H9 (cell line): ENCODE results near the gene ABCG5. TPM values are rescaled to one million over a fixed set of nuclear protein-coding genes. Genes with fewer than 3 reads are reported as not detected.

ENCODE experiments used
- DNase-seq: peaks from one replicate; pipeline ENCODE4 v3.0.0-alpha.2; 2017
- H2AFZ ChIP-seq: one replicate; pipeline ENCODE4 v1.6.1; 2013; ENCODE audit warnings: mild to moderate bottlenecking, low read length, control low read depth, moderate library complexity
- H2AK5ac ChIP-seq: 2 replicates; pipeline ENCODE4 v1.6.1; 2013; ENCODE audit warnings: low read length, control low read depth, mixed read lengths; ENCODE audit not compliant: insufficient read length
- H2BK120ac ChIP-seq: one replicate; pipeline ENCODE4 v1.6.1; 2013; ENCODE audit warnings: low read depth, mild to moderate bottlenecking, low read length, control low read depth, inconsistent platforms; ENCODE audit not compliant: poor library complexity, severe bottlenecking
- H2BK12ac ChIP-seq: 2 replicates; pipeline ENCODE4 v1.6.1; 2013; ENCODE audit warnings: low read length, control low read depth, mixed read lengths, low read depth; ENCODE audit not compliant: insufficient read length
- H2BK15ac ChIP-seq: 2 replicates; pipeline ENCODE4 v1.6.1; 2013; ENCODE audit warnings: low read depth, low read length, control low read depth
- H2BK20ac ChIP-seq: one replicate; pipeline ENCODE4 v1.6.1; 2013; ENCODE audit warnings: low read depth, mild to moderate bottlenecking, low read length, control low read depth, inconsistent platforms; ENCODE audit not compliant: poor library complexity, severe bottlenecking
- H2BK5ac ChIP-seq: 2 replicates; pipeline ENCODE4 v1.6.1; 2013; ENCODE audit warnings: low read length, control low read depth, mixed read lengths; ENCODE audit not compliant: insufficient read length
- H3K14ac ChIP-seq: 2 replicates; pipeline ENCODE4 v1.6.1; 2013; ENCODE audit warnings: low read length, control low read depth; ENCODE audit not compliant: insufficient read depth
- H3K18ac ChIP-seq: 2 replicates; pipeline ENCODE4 v1.6.1; 2013; ENCODE audit warnings: low read depth, mild to moderate bottlenecking, mixed read lengths, low read length, control low read depth; ENCODE audit not compliant: insufficient read length
- H3K23ac ChIP-seq: 2 replicates; pipeline ENCODE4 v1.6.1; 2013; ENCODE audit warnings: low read length, control low read depth, mixed read lengths, low read depth; ENCODE audit not compliant: insufficient read length
- H3K23me2 ChIP-seq: 2 replicates; pipeline ENCODE4 v1.6.1; 2013; ENCODE audit warnings: low read depth, mild to moderate bottlenecking, mixed read lengths, low read length, control low read depth; ENCODE audit not compliant: insufficient read length, poor library complexity, severe bottlenecking
- H3K27ac ChIP-seq: 2 replicates; pipeline ENCODE4 v1.5.1; 2013; ENCODE audit warnings: low read length, control low read depth, mixed read lengths, low read depth; ENCODE audit not compliant: insufficient read length
- H3K27me3 ChIP-seq: 2 replicates; pipeline ENCODE4 v1.6.1; 2013; ENCODE audit warnings: low read length, control low read depth, inconsistent platforms; ENCODE audit not compliant: insufficient read depth
- H3K4ac ChIP-seq: 2 replicates; pipeline ENCODE4 v1.6.1; 2013; ENCODE audit warnings: low read depth, mild to moderate bottlenecking, control low read depth, inconsistent platforms, low read length, moderate library complexity
- H3K4me1 ChIP-seq: 2 replicates; pipeline ENCODE4 v1.6.1; 2013; ENCODE audit warnings: low read length, control low read depth, inconsistent platforms; ENCODE audit not compliant: insufficient read depth
- H3K4me2 ChIP-seq: 2 replicates; pipeline ENCODE4 v1.6.1; 2013; ENCODE audit warnings: low read length, control low read depth, mixed read lengths; ENCODE audit not compliant: insufficient read length, insufficient read depth
- H3K56ac ChIP-seq: 2 replicates; pipeline ENCODE4 v1.6.1; 2013; ENCODE audit warnings: low read depth, mild to moderate bottlenecking, mixed read lengths, low read length, control low read depth; ENCODE audit not compliant: insufficient read length
- H3K79me1 ChIP-seq: 2 replicates; pipeline ENCODE4 v1.6.1; 2013; ENCODE audit warnings: low read depth, mild to moderate bottlenecking, moderate library complexity, low read length, control low read depth, inconsistent platforms; ENCODE audit not compliant: insufficient read depth, poor library complexity, severe bottlenecking
- H3K79me2 ChIP-seq: 2 replicates; pipeline ENCODE4 v1.6.1; 2013; ENCODE audit warnings: low read length, control low read depth, inconsistent platforms; ENCODE audit not compliant: insufficient read depth
- H3K9ac ChIP-seq: 2 replicates; pipeline ENCODE4 v1.6.1; 2013; ENCODE audit warnings: low read length, control low read depth, mixed read lengths; ENCODE audit not compliant: insufficient read length; ENCODE audit errors: extremely low read depth
- H3K9me3 ChIP-seq: one replicate; pipeline ENCODE4 v1.6.1; 2013; ENCODE audit warnings: low read depth, low read length, inconsistent platforms; ENCODE audit not compliant: control insufficient read depth
- H3T11ph ChIP-seq: one replicate; pipeline ENCODE4 v1.6.1; 2013; ENCODE audit warnings: mild to moderate bottlenecking, low read length, control low read depth, inconsistent platforms
- H4K20me1 ChIP-seq: one replicate; pipeline ENCODE4 v1.6.1; 2013; ENCODE audit not compliant: control insufficient read depth, insufficient read length, insufficient read depth
- H4K5ac ChIP-seq: 2 replicates; pipeline ENCODE4 v1.6.1; 2013; ENCODE audit warnings: low read depth, mild to moderate bottlenecking, mixed read lengths, low read length, control low read depth; ENCODE audit not compliant: insufficient read length
- H4K8ac ChIP-seq: replicated peaks from 2 replicates; pipeline ENCODE4 v1.6.1; 2013; ENCODE audit warnings: low read length, control low read depth, mixed read lengths, low read depth; ENCODE audit not compliant: insufficient read length
- H4K91ac ChIP-seq: 2 replicates; pipeline ENCODE4 v1.6.1; 2013; ENCODE audit warnings: low read depth, mild to moderate bottlenecking, moderate library complexity, mixed read lengths, low read length, control low read depth; ENCODE audit not compliant: insufficient read length
- H3K27ac Mint-ChIP-seq, 3 experiments: 2 replicates in 2 of 3; 3 replicates in 1 of 3; pipeline ENCODE4 v1.8.0; 2020 to 2021; ENCODE audit warnings: mixed read lengths in 3 of 3, mild to moderate bottlenecking in 1 of 3, moderate library complexity in 1 of 3
- H3K27me3 Mint-ChIP-seq: 2 replicates; pipeline ENCODE4 v1.8.0; 2021; ENCODE audit warnings: low read depth, mild to moderate bottlenecking, moderate library complexity, mixed read lengths
- H3K36me3 Mint-ChIP-seq, 3 experiments: 2 replicates in 2 of 3; 3 replicates in 1 of 3; pipeline ENCODE4 v1.8.0; 2020 to 2021; ENCODE audit warnings: low read depth in 3 of 3, mixed read lengths in 3 of 3; ENCODE audit not compliant: insufficient read depth in 1 of 3
- H3K4me1 Mint-ChIP-seq, 2 experiments: 2 replicates each; pipeline ENCODE4 v1.8.0; 2020; ENCODE audit warnings: mixed read lengths in 2 of 2
- H3K4me3 Mint-ChIP-seq, 2 experiments: 2 replicates in 1 of 2; 3 replicates in 1 of 2; pipeline ENCODE4 v1.8.0; 2020 to 2021; ENCODE audit warnings: mild to moderate bottlenecking in 2 of 2, mixed read lengths in 2 of 2, moderate library complexity in 1 of 2
- H3K9me3 Mint-ChIP-seq, 2 experiments: 2 replicates in 1 of 2; 3 replicates in 1 of 2; pipeline ENCODE4 v1.8.0; 2020; ENCODE audit warnings: mild to moderate bottlenecking in 2 of 2, mixed read lengths in 2 of 2, moderate library complexity in 1 of 2
- WGBS: extraction: QIAGEN DNeasy Blood & Tissue Kit; methylation state at CpG from one replicate; pipeline ENCODE4 v1.1.7; 2013; ENCODE audit warnings: missing lambda C conversion rate, low lambda C conversion rate, mixed read lengths; ENCODE audit not compliant: insufficient read length; ENCODE audit errors: extremely low coverage; 5-methylcytosine and 5-hydroxymethylcytosine counted together
- total RNA-seq: library from RNA; stranded (reverse); gene quantifications from 2 replicates; pipeline ENCODE4 v1.2.1, GENCODE V29; 2021
- TF ChIP-seq, protein P1 (sequence below): fragments of 200-600 bp; sonication (generic); conservative IDR thresholded peaks from 3 replicates; pipeline ENCODE4 v1.8.0; 2021; ENCODE audit warnings: antibody characterized with exemption, mild to moderate bottlenecking

ABCG5 gene
- total RNA-seq, 1 experiment from 2014 or later: not detected

DNA sequence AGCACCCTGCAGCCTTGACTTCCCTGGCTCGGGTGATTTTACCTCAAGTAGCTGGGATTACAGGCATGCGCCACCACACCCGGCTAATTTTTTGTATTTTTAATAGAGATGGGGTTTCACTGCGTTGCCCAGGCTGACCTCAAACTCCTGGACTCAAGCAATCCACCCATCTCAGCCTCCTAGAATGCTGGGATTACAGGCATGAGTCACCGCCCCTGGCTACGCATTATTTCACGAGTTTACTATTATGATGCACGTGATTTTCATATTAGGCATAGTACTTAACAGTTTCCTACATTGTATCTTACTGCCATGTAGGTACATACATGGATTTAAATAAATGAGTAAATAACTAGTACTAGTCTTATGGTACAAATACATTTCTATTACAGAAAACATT, 60.4 kb downstream of the ABCG5 start:
- H2AFZ ChIP-seq: no peak overlapping the region
- H2BK12ac ChIP-seq: no peak overlapping the region
- no peaks in the 10 kb centered on the region for H3K27me3 Mint-ChIP-seq
- H2AK5ac ChIP-seq: no peak overlapping the region
- peaks cover 7% of the 10 kb centered on the region for H3K23me2 ChIP-seq
- H3K79me1 ChIP-seq: no peaks in the 10 kb centered on the region
- peaks cover 3 to 8% of the 10 kb centered on the region in 2 experiments for H3K4me1 Mint-ChIP-seq
- H3K36me3 Mint-ChIP-seq: no peaks in the 10 kb centered on the region
- no peaks in the 10 kb centered on the region for H4K20me1 ChIP-seq
- H2BK15ac ChIP-seq: no peak overlapping the region
- H2BK20ac ChIP-seq: no peak overlapping the region
- H3K4ac ChIP-seq: no peak overlapping the region
- no peaks in the 10 kb centered on the region for H3K4me1 ChIP-seq
- H2BK5ac ChIP-seq: no peak overlapping the region
- no peak overlapping the region for H3K14ac ChIP-seq
- no peak overlapping the region for H3K56ac ChIP-seq
- H3K9me3 ChIP-seq: no peaks in the 10 kb centered on the region
- no peak for DNase-seq
- no peak overlapping the region for H3K23ac ChIP-seq
- no peak overlapping the region for H4K91ac ChIP-seq
- no peak overlapping the region for H3K18ac ChIP-seq
- no peaks in the 10 kb centered on the region for H3K79me2 ChIP-seq
- H3K9ac ChIP-seq: no peak overlapping the region
- no peaks in the 10 kb centered on the region for H3K27me3 ChIP-seq
- TF ChIP-seq, protein P1, sequence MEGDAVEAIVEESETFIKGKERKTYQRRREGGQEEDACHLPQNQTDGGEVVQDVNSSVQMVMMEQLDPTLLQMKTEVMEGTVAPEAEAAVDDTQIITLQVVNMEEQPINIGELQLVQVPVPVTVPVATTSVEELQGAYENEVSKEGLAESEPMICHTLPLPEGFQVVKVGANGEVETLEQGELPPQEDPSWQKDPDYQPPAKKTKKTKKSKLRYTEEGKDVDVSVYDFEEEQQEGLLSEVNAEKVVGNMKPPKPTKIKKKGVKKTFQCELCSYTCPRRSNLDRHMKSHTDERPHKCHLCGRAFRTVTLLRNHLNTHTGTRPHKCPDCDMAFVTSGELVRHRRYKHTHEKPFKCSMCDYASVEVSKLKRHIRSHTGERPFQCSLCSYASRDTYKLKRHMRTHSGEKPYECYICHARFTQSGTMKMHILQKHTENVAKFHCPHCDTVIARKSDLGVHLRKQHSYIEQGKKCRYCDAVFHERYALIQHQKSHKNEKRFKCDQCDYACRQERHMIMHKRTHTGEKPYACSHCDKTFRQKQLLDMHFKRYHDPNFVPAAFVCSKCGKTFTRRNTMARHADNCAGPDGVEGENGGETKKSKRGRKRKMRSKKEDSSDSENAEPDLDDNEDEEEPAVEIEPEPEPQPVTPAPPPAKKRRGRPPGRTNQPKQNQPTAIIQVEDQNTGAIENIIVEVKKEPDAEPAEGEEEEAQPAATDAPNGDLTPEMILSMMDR: no peak
- no peak overlapping the region for H3K4me3 Mint-ChIP-seq
- H3K4me2 ChIP-seq: no peak overlapping the region
- no peak overlapping the region for H3K27ac Mint-ChIP-seq
- H3K27ac ChIP-seq: no peak overlapping the region
- H3T11ph ChIP-seq: no peak overlapping the region
- no peak overlapping the region for H4K5ac ChIP-seq
- no CpG with 5 or more reads among the region's 8 CpGs for WGBS
- no peak overlapping the region for H4K8ac ChIP-seq
- no peaks in the 10 kb centered on the region for H3K9me3 Mint-ChIP-seq
- H2BK120ac ChIP-seq: no peak overlapping the region
